PFSK-1 (cell line): Measurements from ENCODE around the gene C16orf46.

Experiments used
- FOXP2 ChIP-seq: optimal IDR thresholded peaks from 2 replicates; pipeline ENCODE3; 2011; ENCODE audit warnings: borderline replicate concordance, control low read depth, inconsistent platforms; ENCODE audit not compliant: insufficient read depth; ENCODE audit errors: extremely low read length, extremely low read depth
- POLR2AphosphoS5 ChIP-seq: IDR thresholded peaks from 2 replicates; pipeline ENCODE4 v1.6.1; 2012; ENCODE audit warnings: low read depth, mild to moderate bottlenecking, control low read depth, low read length, moderate library complexity
- SIN3A ChIP-seq: IDR thresholded peaks from 2 replicates; pipeline ENCODE4 v1.6.1; 2012; ENCODE audit warnings: mild to moderate bottlenecking, low read length, moderate library complexity, borderline replicate concordance; ENCODE audit not compliant: insufficient read depth
- TAF1 ChIP-seq: IDR thresholded peaks from 2 replicates; pipeline ENCODE4 v1.6.1; 2012; ENCODE audit warnings: low read length, control low read depth, borderline replicate concordance; ENCODE audit not compliant: insufficient read depth
- TF ChIP-seq, protein P1 (sequence below), 2 experiments: IDR thresholded peaks; 2 replicates each; pipeline versions ENCODE4 v1.6.1 to v1.8.0; 2011 to 2012; ENCODE audit warnings: low read depth in 2 of 2, low read length in 2 of 2, control low read depth in 1 of 2, inconsistent platforms in 1 of 2, mild to moderate bottlenecking in 1 of 2, moderate library complexity in 1 of 2; ENCODE audit not compliant: insufficient read depth in 1 of 2

DNA sequence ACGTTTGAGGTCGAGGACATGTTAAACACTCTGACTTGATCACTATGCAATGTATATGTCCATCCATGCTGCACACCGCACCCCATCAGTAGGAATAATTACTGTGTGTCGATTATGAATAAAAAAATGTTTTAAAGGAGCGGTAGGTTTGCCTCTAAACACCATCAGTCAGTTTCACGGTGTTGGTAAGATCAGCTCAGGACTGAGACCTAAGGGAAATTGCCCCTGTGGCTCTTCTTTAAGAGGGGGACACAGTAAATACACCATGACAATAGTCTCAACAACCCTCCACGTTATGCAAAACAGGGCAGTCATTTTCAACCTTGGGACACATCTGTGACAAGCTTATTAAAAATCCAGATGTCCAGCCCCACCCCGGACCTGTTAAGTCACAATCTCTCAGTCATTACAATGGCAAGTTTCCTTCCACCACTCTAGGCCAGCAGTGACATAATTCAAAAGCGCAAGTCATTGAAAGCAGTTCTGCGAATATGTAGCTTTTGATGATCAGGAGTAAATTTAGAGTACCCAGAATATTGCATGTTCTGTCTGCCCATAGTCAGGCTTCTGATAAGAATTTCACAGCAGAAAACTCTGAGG, 40.2 kb downstream of the C16orf46 start:
- TF ChIP-seq TAF1 (no peak), POLR2AphosphoS5 (no peak), SIN3A (no peak), FOXP2 (no peak)
- TF ChIP-seq, protein P1, sequence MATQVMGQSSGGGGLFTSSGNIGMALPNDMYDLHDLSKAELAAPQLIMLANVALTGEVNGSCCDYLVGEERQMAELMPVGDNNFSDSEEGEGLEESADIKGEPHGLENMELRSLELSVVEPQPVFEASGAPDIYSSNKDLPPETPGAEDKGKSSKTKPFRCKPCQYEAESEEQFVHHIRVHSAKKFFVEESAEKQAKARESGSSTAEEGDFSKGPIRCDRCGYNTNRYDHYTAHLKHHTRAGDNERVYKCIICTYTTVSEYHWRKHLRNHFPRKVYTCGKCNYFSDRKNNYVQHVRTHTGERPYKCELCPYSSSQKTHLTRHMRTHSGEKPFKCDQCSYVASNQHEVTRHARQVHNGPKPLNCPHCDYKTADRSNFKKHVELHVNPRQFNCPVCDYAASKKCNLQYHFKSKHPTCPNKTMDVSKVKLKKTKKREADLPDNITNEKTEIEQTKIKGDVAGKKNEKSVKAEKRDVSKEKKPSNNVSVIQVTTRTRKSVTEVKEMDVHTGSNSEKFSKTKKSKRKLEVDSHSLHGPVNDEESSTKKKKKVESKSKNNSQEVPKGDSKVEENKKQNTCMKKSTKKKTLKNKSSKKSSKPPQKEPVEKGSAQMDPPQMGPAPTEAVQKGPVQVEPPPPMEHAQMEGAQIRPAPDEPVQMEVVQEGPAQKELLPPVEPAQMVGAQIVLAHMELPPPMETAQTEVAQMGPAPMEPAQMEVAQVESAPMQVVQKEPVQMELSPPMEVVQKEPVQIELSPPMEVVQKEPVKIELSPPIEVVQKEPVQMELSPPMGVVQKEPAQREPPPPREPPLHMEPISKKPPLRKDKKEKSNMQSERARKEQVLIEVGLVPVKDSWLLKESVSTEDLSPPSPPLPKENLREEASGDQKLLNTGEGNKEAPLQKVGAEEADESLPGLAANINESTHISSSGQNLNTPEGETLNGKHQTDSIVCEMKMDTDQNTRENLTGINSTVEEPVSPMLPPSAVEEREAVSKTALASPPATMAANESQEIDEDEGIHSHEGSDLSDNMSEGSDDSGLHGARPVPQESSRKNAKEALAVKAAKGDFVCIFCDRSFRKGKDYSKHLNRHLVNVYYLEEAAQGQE (IDR thresholded peaks at IDR 0.05; ENCODE audit: insufficient read depth in 1 of 2, low read depth in 2 of 2, low read length in 2 of 2): no peak
